ENCODE results near the gene ALAS2.

DNA sequence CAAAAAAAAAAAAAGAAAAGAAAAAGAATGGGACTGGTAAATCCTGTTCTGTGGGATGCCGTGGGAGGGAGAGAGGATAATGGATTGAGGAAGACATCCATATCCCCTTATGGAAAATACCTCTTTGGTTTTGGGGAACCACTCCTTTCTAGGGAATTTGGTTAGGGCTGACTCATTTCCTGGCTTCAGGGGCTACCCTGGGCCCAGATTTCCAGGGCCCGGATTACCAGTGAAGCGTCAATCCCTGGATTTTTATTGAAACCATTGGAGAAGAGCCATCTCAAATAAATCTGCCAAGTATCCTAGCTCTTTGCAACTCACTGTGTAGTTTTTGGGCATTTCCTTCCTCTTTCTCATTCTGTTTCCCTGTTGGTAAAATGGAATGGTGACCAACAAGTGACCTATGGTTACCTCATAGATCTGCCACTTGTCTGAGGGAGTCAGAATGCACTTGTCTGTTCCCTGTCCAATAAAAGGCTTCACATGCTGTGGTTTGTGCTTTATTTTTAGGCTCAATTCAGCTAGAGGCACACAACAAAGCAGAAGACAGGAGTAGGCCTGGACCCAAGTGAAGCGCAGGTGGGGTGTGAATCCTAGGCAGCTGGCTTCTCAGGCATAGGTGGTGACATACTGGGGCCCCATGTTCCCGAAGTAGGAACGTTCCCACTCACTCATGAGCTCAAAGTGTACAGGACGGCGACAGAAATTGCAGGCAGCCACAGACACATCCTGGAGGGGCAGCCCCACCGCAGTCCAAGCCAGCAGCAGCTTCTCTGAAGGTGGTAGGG is 22.0 kb downstream of the ALAS2 start:
- TF ChIP-seq, protein P1, sequence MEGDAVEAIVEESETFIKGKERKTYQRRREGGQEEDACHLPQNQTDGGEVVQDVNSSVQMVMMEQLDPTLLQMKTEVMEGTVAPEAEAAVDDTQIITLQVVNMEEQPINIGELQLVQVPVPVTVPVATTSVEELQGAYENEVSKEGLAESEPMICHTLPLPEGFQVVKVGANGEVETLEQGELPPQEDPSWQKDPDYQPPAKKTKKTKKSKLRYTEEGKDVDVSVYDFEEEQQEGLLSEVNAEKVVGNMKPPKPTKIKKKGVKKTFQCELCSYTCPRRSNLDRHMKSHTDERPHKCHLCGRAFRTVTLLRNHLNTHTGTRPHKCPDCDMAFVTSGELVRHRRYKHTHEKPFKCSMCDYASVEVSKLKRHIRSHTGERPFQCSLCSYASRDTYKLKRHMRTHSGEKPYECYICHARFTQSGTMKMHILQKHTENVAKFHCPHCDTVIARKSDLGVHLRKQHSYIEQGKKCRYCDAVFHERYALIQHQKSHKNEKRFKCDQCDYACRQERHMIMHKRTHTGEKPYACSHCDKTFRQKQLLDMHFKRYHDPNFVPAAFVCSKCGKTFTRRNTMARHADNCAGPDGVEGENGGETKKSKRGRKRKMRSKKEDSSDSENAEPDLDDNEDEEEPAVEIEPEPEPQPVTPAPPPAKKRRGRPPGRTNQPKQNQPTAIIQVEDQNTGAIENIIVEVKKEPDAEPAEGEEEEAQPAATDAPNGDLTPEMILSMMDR (conservative IDR thresholded peaks at IDR 0.05; ENCODE audit: low read depth in 2 of 2), result no peak
- TF ChIP-seq, protein P2, sequence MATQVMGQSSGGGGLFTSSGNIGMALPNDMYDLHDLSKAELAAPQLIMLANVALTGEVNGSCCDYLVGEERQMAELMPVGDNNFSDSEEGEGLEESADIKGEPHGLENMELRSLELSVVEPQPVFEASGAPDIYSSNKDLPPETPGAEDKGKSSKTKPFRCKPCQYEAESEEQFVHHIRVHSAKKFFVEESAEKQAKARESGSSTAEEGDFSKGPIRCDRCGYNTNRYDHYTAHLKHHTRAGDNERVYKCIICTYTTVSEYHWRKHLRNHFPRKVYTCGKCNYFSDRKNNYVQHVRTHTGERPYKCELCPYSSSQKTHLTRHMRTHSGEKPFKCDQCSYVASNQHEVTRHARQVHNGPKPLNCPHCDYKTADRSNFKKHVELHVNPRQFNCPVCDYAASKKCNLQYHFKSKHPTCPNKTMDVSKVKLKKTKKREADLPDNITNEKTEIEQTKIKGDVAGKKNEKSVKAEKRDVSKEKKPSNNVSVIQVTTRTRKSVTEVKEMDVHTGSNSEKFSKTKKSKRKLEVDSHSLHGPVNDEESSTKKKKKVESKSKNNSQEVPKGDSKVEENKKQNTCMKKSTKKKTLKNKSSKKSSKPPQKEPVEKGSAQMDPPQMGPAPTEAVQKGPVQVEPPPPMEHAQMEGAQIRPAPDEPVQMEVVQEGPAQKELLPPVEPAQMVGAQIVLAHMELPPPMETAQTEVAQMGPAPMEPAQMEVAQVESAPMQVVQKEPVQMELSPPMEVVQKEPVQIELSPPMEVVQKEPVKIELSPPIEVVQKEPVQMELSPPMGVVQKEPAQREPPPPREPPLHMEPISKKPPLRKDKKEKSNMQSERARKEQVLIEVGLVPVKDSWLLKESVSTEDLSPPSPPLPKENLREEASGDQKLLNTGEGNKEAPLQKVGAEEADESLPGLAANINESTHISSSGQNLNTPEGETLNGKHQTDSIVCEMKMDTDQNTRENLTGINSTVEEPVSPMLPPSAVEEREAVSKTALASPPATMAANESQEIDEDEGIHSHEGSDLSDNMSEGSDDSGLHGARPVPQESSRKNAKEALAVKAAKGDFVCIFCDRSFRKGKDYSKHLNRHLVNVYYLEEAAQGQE (IDR thresholded peaks at IDR 0.05; ENCODE audit: unreplicated experiment), result no peak
- no peak for TF ChIP-seq EZH2 (IDR thresholded peaks at IDR 0.05; ENCODE audit: low read depth, unreplicated experiment)
- no peak for TF ChIP-seq POLR2AphosphoS5 (IDR thresholded peaks at IDR 0.05; ENCODE audit: low read depth)
- no peak for TF ChIP-seq STAT1 (IDR thresholded peaks at IDR 0.05; ENCODE audit: unreplicated experiment)
- no peak for TF ChIP-seq JUNB (IDR thresholded peaks at IDR 0.05; ENCODE audit: unreplicated experiment)
- TF ChIP-seq NANOG (IDR thresholded peaks at IDR 0.05; ENCODE audit: borderline replicate concordance), result no peak
- no peak for TF ChIP-seq CREB1 (CRISPR knock-in tag; IDR thresholded peaks at IDR 0.05; ENCODE audit: low read depth)
- TF ChIP-seq EZH2phosphoT487 (IDR thresholded peaks at IDR 0.05; ENCODE audit: unreplicated experiment), result no peak
- no peak for TF ChIP-seq ZNF114 (CRISPR knock-in tag; IDR thresholded peaks at IDR 0.05)
- TF ChIP-seq, protein P3, sequence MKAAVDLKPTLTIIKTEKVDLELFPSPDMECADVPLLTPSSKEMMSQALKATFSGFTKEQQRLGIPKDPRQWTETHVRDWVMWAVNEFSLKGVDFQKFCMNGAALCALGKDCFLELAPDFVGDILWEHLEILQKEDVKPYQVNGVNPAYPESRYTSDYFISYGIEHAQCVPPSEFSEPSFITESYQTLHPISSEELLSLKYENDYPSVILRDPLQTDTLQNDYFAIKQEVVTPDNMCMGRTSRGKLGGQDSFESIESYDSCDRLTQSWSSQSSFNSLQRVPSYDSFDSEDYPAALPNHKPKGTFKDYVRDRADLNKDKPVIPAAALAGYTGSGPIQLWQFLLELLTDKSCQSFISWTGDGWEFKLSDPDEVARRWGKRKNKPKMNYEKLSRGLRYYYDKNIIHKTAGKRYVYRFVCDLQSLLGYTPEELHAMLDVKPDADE (IDR thresholded peaks at IDR 0.05), result no peak
